Ishikawa (cell line): Measurements from ENCODE around the gene TET2.

Source experiments
- CREB1 ChIP-seq: IDR thresholded peaks from 2 replicates; pipeline ENCODE4 v1.6.1; 2012; ENCODE audit warnings: low read depth
- EGR1 ChIP-seq: IDR thresholded peaks from 2 replicates; pipeline ENCODE4 v1.6.1; 2012
- EP300 ChIP-seq: IDR thresholded peaks from 2 replicates; pipeline ENCODE4 v1.6.1; 2012; ENCODE audit warnings: borderline replicate concordance
- MAX ChIP-seq: IDR thresholded peaks from 2 replicates; pipeline ENCODE4 v1.6.1; 2012
- NFIC ChIP-seq: IDR thresholded peaks from 2 replicates; pipeline ENCODE4 v1.6.1; 2012
- RAD21 ChIP-seq: IDR thresholded peaks from 2 replicates; pipeline ENCODE4 v1.6.1; 2012; ENCODE audit warnings: low read depth
- REST ChIP-seq: IDR thresholded peaks from 2 replicates; pipeline ENCODE4 v1.6.1; 2012; ENCODE audit warnings: low read depth, mild to moderate bottlenecking
- TAF1 ChIP-seq: IDR thresholded peaks from 2 replicates; pipeline ENCODE4 v1.6.1; 2012; ENCODE audit warnings: low read depth, mild to moderate bottlenecking
- TCF12 ChIP-seq: IDR thresholded peaks from 2 replicates; pipeline ENCODE4 v1.6.1; 2012; ENCODE audit warnings: low read depth
- TEAD4 ChIP-seq: IDR thresholded peaks from 2 replicates; pipeline ENCODE4 v1.6.1; 2012
- YY1 ChIP-seq: IDR thresholded peaks from 2 replicates; pipeline ENCODE4 v1.6.1; 2012; ENCODE audit warnings: low read depth
- ZBTB7A ChIP-seq: IDR thresholded peaks from 2 replicates; pipeline ENCODE4 v1.6.1; 2012; ENCODE audit warnings: low read depth

- no peak for TF ChIP-seq REST
- TF ChIP-seq EP300: no peak
- TF ChIP-seq YY1: no peak
- no peak for TF ChIP-seq NFIC
- no peak for TF ChIP-seq RAD21
- TF ChIP-seq CREB1: no peak
- TF ChIP-seq EGR1: no peak
- no peak for TF ChIP-seq TCF12
- TF ChIP-seq MAX: no peak
- no peak for TF ChIP-seq TAF1
- TF ChIP-seq TEAD4: no peak
- TF ChIP-seq ZBTB7A: no peak
Observed at GRCh38 chr4:105194328-105195231, 47.9 kb downstream of the TET2 start.
